Muscle of arm (tissue), 14 donors: ENCODE results near the gene NACA2. TPM values are rescaled to one million over a fixed set of nuclear protein-coding genes. Genes with fewer than 3 reads are reported as not detected.
"Not testable (repeated sequence)": the region's sequence is repeated elsewhere in the genome, so short reads cannot be mapped to it uniquely, and the experiment has no call there.

ENCODE experiments used
- DNase-seq: peaks from one replicate; pipeline ENCODE4 v3.0.0-alpha.2; 2013
- long read RNA-seq, 11 donors: transcript quantifications; one replicate each; lab custom pipeline, GENCODE V29; 2026
- polyA plus RNA-seq, 12 donors: library from polyadenylated mRNA; unstranded; fragments of 120-200 nt; gene quantifications; one replicate each; pipeline ENCODE4 v1.2.1, GENCODE V29; 2013; ENCODE audit not compliant: insufficient read length in 12 of 12

NACA2 gene
- polyA plus RNA-seq = 10 to 100 TPM in 1 of 12 donors, 1 to 10 TPM in 7, under 1 TPM in 3, not detected in 1; 0.36 to 55.4 (median 1.3) TPM
- long read RNA-seq, donor 1, partial matches to known transcripts = 0 of 1 reads
- long read RNA-seq, donor 1, other reads (novel, unspliced or antisense) = 0 of 1 reads
- long read RNA-seq, donor 2, partial matches to known transcripts = 0 of 1 reads
- long read RNA-seq, donor 2, other reads (novel, unspliced or antisense) = 0 of 1 reads
- long read RNA-seq, donor 3 = 0 reads
- long read RNA-seq, donor 4 = 0 reads
- long read RNA-seq, donor 5 = 0 reads
- long read RNA-seq, donor 6, partial matches to known transcripts = 0 of 1 reads
- long read RNA-seq, donor 6, other reads (novel, unspliced or antisense) = 0 of 1 reads
- long read RNA-seq, donor 7 = 0 reads
- long read RNA-seq, donor 8 = 0 reads
- long read RNA-seq, donor 9 = 0 reads
- long read RNA-seq, donor 10 = 0 reads
- long read RNA-seq, donor 11 = 0 reads

- no peak for DNase-seq
Measured at GRCh38 chr17:61591018-61591417, at the start of gene NACA2. TSS of gene NACA2 (minus strand) at chr17:61591219. CDS start at chr17:61591180, 39 bp downstream.

GRCh38 chr17:61639818-61640217 is 48.8 kb upstream of the NACA2 start:
- DNase-seq = no peak

DNA sequence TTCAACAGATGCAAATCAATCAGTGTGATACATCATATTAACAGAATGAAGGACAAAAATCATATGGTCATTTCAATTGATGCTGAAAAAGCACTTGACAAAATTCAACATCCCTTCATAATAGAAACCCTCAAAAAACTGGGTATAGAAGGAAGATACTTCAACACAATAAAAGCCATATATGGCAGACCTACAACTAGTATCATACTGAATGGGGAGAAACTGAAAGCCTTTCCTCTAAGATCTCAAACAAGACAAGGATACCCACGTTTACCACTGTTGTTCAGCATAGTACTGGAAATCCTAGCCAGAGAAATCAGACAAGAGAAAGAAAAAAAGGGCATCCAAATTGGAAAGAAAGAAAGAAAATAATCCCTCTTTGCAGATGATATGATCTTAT is 47.1 kb upstream of the NACA2 start:
- DNase-seq = no peak

- DNase-seq = no peak
Measured at GRCh38 chr17:61635913-61636432, 45.0 kb upstream of the NACA2 start.

- no peak for DNase-seq
Measured at GRCh38 chr17:61634942-61635538, 44.0 kb upstream of the NACA2 start.

GRCh38 chr17:61634011-61634539 is 43.1 kb upstream of the NACA2 start:
- DNase-seq = no peak

DNA sequence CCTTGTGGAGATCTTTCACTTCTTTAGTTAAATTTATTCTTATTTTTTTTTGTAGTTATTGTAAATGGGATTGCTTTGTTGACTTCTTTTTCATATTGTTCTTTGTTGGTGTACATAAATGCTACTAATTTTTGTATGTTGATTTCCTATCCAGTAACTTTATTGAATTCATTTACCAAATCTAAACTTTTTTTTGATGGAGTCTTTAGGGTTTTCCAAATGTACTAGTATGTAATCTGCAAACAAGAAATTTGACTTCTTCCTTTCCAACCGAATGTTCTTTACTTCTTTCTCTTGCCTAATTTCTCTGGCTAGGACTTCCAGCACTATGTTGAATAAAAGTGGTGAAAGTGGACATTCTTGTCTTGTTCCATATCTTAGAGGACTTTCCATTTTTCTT is 41.8 kb upstream of the NACA2 start:
- DNase-seq = no peak

- DNase-seq = no peak
Measured at GRCh38 chr17:61631800-61632199, 40.8 kb upstream of the NACA2 start.

- DNase-seq = not testable (repeated sequence)
Measured at GRCh38 chr17:61628158-61628557, 37.1 kb upstream of the NACA2 start.

DNA sequence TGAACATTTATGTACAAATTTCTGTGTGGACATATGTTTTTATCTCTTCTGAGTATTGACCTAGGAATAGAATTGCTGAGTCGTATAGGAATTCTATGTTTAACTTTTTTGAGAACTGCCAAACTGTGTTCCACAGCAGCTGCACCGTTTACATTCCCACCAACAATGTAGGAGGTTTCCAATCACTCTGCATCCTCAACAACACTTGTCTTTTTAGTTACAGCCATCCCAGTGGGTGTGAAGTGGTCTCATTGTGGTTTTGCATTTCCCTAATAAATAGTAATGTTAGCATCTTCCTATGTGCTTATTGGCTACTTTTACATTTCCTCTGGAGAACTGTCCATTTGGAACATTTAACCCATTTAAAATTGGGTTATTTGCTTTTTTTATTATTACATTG is 36.6 kb upstream of the NACA2 start:
- no peak for DNase-seq

GRCh38 chr17:61627125-61627524 is 36.1 kb upstream of the NACA2 start:
- no peak for DNase-seq

- DNase-seq = no peak
Measured at GRCh38 chr17:61625564-61625963, 34.5 kb upstream of the NACA2 start.

DNA sequence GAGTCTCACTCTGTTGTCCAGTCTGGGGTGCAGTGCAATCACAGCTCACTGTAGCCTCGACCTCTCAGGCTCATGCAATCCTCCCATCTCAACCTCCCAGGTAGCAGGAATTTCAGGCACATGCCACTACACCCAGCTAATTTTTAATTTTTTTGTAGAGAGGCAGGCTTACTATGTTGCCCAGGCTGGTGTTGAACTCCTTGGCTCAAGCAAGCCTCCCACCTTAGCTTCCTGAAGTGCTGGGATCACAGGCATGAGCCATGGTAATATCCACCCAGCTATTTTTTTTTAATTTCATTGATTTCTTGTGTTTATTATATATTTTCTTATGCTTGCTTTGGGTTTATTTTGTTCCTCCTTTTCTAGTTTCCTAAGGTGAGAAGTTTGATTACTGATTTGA is 33.9 kb upstream of the NACA2 start:
- no peak for DNase-seq

DNA sequence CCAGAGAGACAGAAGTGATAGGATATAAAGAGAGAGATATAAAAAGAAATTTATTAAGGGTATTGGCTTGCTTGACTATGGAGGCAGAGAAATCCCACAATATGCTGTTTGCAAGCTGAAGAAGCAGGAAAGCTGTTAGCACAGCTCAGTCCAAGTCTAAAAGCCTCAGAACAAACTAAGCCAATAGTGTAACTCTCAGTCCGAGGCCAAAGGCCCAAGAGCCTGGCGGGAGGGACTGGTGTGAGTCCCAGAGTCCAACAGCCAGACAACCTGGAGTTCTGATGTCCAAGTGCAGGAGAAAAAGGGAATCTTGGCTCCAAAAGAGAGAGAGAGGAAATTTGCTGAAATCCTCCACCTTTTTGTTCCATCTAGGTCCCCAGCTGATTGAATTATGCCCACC is 30.3 kb upstream of the NACA2 start:
- DNase-seq = no peak

DNA sequence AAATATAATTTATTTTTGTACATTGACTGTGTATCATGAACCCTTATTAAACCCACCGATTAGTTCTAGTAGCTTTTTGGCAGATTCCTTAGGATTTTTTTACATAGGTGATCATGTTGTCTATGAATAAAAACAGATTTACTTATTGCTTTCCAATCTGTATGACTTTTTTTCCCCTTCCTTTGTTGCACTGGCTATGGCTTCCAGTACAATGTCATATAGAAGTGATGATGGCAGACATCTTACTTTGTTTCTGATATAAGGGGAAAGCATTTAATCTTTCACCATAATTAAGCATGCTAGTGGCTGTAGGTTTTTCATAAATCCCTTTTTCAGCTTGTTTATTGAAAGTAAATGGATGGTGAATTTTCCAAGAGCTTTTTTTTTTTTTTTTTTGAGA is 28.9 kb upstream of the NACA2 start:
- no peak for DNase-seq

DNA sequence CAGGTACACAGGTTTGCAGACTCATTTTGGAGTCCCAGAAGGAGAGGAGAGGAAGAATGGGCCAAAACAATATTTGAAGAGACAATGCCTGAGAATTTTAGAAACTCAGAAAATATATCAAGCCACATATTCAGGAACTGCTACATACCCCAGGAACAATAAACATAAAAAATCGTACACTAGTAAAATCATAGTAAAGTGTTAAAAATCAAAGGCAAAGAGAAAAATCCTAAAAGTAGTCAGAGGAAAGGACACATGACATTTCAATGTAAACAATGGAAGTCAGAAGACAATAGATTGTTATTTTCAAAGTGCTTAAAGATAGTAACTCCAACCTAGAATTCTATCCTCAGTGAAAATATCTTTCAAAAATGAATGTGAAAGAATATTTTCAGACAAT is 28.5 kb upstream of the NACA2 start:
- no peak for DNase-seq

DNA sequence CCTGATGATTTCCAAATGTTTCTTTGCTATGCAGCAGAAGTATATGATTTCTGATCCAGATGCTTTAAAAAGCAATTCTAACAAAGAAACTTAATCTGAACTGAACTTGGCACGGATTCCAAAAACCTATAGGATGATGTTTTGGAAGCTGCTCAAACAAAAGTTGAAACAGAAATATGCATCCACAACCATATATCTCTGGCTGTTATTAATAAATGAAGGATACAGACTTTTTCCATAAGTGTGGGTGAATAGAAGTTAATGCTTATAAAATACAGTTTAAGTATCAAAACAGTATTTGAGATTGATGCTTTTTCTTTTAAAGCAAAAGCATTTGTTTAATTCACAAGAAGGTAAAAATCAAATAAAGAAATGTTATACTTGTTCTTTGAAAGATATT is 27.9 kb upstream of the NACA2 start:
- DNase-seq = no peak

DNA sequence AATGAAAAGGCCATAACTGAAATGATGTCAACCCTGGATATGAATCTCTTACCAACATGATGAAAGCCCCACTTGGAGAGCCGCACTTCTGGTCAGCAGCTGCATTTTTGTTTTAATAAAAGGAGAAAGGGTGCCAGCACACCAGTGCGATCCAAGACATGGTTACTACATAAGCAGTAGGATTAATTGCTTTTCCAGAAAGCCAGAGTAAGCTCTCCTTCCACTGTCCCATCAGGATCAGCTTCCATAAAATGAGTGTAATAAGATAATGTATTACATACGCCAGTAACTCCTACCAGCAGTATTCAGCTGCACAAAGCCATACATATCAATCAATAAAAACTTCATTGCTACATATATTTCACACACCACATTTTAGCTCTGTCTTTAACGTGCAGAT is 26.3 kb upstream of the NACA2 start:
- DNase-seq = peak; percentile 63

- no peak for DNase-seq
Measured at GRCh38 chr17:61616783-61617182, 25.8 kb upstream of the NACA2 start.

DNA sequence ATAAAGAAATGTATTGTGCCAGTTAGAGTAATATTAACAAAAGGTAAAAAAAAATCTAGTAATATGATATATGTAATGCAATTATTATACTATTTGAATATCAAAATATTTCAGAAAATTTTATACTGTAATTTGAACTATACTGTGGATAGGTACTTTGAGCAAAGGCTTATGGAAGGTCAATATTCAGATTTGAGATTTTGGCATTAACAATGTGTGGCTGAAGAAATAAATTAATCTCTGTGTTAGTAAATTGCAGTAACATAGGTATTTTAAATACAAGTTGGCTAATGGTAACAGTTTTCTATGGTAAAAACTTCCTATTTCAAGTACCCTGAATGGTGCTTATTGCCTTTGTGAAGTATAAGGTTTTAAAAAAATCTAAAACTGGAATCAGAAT is 23.2 kb upstream of the NACA2 start:
- no peak for DNase-seq

DNA sequence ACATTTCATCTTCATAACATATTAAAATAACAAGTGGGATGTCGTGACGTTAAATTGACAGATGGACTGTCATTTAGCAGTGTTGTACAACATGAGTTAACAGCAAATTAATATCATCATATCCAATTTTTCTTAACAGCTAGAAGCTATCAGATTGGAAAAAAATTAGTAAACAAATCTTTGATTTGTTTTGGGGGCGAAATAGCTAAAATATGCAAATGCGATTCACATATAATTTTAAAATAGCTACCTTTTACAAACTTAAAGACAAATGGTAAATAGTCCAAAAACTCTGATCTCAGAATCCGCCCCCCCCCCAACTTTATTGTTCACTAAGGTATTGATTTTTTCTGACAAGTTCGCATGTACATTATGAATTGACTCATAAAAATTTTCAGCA is 20.3 kb upstream of the NACA2 start:
- DNase-seq = no peak

DNA sequence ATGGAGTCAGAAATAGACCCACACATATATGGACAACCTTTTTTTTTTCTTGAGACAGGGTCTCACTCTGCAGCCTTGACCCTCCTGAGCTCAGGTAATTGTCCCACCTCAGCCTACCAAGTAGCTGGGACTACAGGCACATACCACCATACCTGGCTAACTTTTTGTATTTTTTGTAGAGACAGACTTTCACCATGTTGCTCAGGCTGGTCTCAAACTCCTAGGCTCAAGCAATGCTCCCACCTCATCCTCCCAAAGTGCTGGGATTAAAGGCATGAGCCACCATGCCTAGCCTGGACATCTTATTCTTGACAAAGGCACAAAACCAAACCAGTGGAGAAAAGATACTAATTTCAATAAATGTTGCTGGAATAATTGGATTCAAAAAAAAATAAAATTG is 14.7 kb upstream of the NACA2 start:
- DNase-seq = no peak

DNA sequence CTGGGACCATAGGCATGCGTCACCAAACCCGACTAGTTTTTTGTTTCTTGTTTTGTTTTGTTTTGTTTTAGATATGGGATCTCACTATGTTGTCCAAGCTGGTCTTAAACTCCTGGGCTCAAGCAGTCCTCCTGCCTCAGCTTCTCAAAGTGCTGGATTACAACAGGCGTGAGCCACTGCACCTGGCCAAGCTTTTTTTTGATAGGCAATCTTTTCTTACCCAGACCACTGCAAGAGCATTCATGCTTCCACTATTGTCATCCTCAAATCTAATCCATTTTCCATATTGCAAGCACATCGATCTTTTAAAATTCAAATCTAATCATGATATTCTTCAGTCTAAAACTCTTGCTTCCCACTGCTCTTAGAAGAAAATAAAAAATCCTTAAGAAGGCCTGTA is 10.3 kb upstream of the NACA2 start:
- no peak for DNase-seq
